HepG2 (cell line): Measurements from ENCODE around the gene KCNK6. TPM values are rescaled to one million over a fixed set of nuclear protein-coding genes. Genes with fewer than 3 reads are reported as not detected.
A peak's percentile ranks its signal among the peaks of the same experiment; 100 is the strongest.
"Not testable (repeated sequence)": the region's sequence is repeated elsewhere in the genome, so short reads cannot be mapped to it uniquely, and the experiment has no call there.

Experiments
- ATAC-seq: fragments of 200-7000 bp; cut with Tn5 transposase; 3 replicates; pipeline ENCODE4 v1.9.1; 2020; ENCODE audit warnings: mild to moderate bottlenecking, moderate library complexity
- BruUV-seq: library from RNA; stranded (reverse); fragments of 400-500 nt; replicated peaks from 2 replicates; lab custom pipeline; 2021; lab: Mats Ljungman, UMichigan
- CTCF ChIA-PET: fragments of 300-600 bp; formaldehyde crosslinking; extraction: SDS; loops from one replicate; lab custom pipeline; 2021; ENCODE audit warnings: low total read pairs, inconsistent platforms, low intra/inter-chr PET ratio; lab: Yijun Ruan, JAX
- POLR2A ChIA-PET: fragments of 350-600 bp; sonication (Branson Sonifier 250); formaldehyde crosslinking; loops from one replicate; lab custom pipeline; 2020; ENCODE audit warnings: antibody characterized with exemption, inconsistent platforms; lab: Yijun Ruan, JAX
- DNase-seq: peaks from one replicate; pipeline ENCODE4 v3.0.0-alpha.2; 2015; ENCODE audit warnings: low spot score
- FAIRE-seq: peaks from 3 replicates; lab custom pipeline; 2011; peaks lifted over from hg19 to GRCh38; lab: Jason Lieb, UNC
- H2AFZ ChIP-seq: one replicate; pipeline ENCODE4 v1.6.1; 2011; ENCODE audit warnings: low read length, inconsistent platforms
- H3K27ac ChIP-seq: fragments of 300-600 bp; 3 replicates; pipeline ENCODE4 v1.8.0; 2011; ENCODE audit warnings: mixed run types, mild to moderate bottlenecking, mixed read lengths, low read length, inconsistent platforms; ENCODE audit not compliant: insufficient read depth; ENCODE audit errors: extremely low read length
- H3K27me3 ChIP-seq, 2 experiments: fragments of 200-600 bp in 1 of 2; 2 replicates in 1 of 2; 3 replicates in 1 of 2; pipeline versions ENCODE4 v1.6.0 to v1.8.0; 2011; ENCODE audit warnings: low read length in 2 of 2, mild to moderate bottlenecking in 2 of 2, moderate library complexity in 2 of 2, inconsistent platforms in 1 of 2; ENCODE audit not compliant: insufficient read depth in 2 of 2, control insufficient read depth in 1 of 2
- H3K36me3 ChIP-seq, 2 experiments: fragments of 200-600 bp in 1 of 2; replicated peaks in 1 of 2; 2 replicates in 1 of 2; 3 replicates in 1 of 2; pipeline versions ENCODE4 v1.5.1 to v1.8.0; 2011; ENCODE audit warnings: low read length in 2 of 2, inconsistent platforms in 1 of 2; ENCODE audit not compliant: insufficient read depth in 2 of 2, control insufficient read depth in 1 of 2
- H3K4me1 ChIP-seq: 2 replicates; pipeline ENCODE4 v1.5.1; 2012; ENCODE audit warnings: low read length, inconsistent platforms; ENCODE audit not compliant: insufficient read depth
- H3K4me2 ChIP-seq: 2 replicates; pipeline ENCODE4 v1.6.0; 2011; ENCODE audit warnings: low read depth, low read length, inconsistent platforms
- H3K4me3 ChIP-seq, 3 experiments: fragments of 200-600 bp in 1 of 3; sonication (generic), shearing (Covaris generic) in 1 of 3; replicated peaks in 1 of 3; 2 replicates each; pipeline ENCODE4 v1.5.1; 2011 to 2016; ENCODE audit warnings: low read length in 3 of 3, inconsistent platforms in 2 of 3, low read depth in 2 of 3, mild to moderate bottlenecking in 2 of 3, control low read depth in 1 of 3, mixed read lengths in 1 of 3; ENCODE audit not compliant: insufficient read depth in 1 of 3
- H3K79me2 ChIP-seq: one replicate; pipeline ENCODE4 v1.6.1; 2011; ENCODE audit warnings: low read length, inconsistent platforms; ENCODE audit not compliant: insufficient read depth
- H3K9ac ChIP-seq: 2 replicates; pipeline ENCODE4 v1.6.0; 2011; ENCODE audit warnings: mild to moderate bottlenecking, low read depth, low read length, inconsistent platforms; ENCODE audit not compliant: insufficient read depth
- H3K9me3 ChIP-seq: 2 replicates; pipeline ENCODE4 v1.5.1; 2012; ENCODE audit warnings: mild to moderate bottlenecking, low read length
- H4K20me1 ChIP-seq: 2 replicates; pipeline ENCODE4 v1.6.0; 2011; ENCODE audit warnings: inconsistent platforms, mild to moderate bottlenecking, low read length, moderate library complexity; ENCODE audit not compliant: insufficient read depth
- BCL6 ChIP-seq: IDR thresholded peaks from 2 replicates; pipeline ENCODE4 v1.6.1; 2016; ENCODE audit warnings: missing genetic modification reagents, missing compliant biosample characterization
- SOX5 ChIP-seq: IDR thresholded peaks from 2 replicates; pipeline ENCODE4 v1.6.1; 2016; ENCODE audit warnings: borderline replicate concordance
- SOX6 ChIP-seq, 2 experiments: fragments of 450-650 bp in 1 of 2; sonication (generic) in 1 of 2; formaldehyde crosslinking in 1 of 2; IDR thresholded peaks; 2 replicates each; pipeline versions ENCODE4 v1.4.0 to v1.6.1; 2017 to 2020; ENCODE audit warnings: antibody characterized with exemption in 1 of 2, mild to moderate bottlenecking in 1 of 2, missing genetic modification reagents in 1 of 2
- WGBS: methylation state at CpG from one replicate; pipeline ENCODE4 v1.1.6; 2017; ENCODE audit warnings: low lambda C conversion rate; 5-methylcytosine and 5-hydroxymethylcytosine counted together
- in situ Hi-C: cut with HindIII; loops from 2 replicates; pipeline ENCODE4 v1.10.0; 2017; ENCODE audit warnings: low pct_unique_long_range_greater_than_20kb; ENCODE audit not compliant: extremely low pct_ligation_motif_present
- intact Hi-C: fragments of 100-400 bp; cut with micrococcal nuclease; formaldehyde crosslinking; loops from one replicate; pipeline ENCODE4 v1.10.0; 2022; ENCODE audit not compliant: unreplicated experiment
- polyA plus RNA-seq, 8 experiments: library from polyadenylated mRNA; depleted of rRNA in 3 of 8; stranded (reverse) in 7 of 8; unstranded in 1 of 8; fragments of >200 nt; fragmentation: Illumina TruSeq in 4 of 8; extraction: Trizol in 4 of 8; gene quantifications; 2 replicates each; pipeline versions ENCODE4 v1.2.1 to v1.2.3, GENCODE V29; 2011 to 2016; ENCODE audit warnings: low read depth in 4 of 8, missing spikeins in 1 of 8, mixed read lengths in 1 of 8; ENCODE audit not compliant: insufficient read depth in 1 of 8
- total RNA-seq, 5 experiments: library from RNA; depleted of rRNA; stranded (reverse); fragments of >200 nt; fragmentation: Illumina TruSeq; extraction: Trizol; gene quantifications; 2 replicates each; pipeline ENCODE4 v1.2.3, GENCODE V29; 2016; ENCODE audit warnings: low read depth in 1 of 5
- TF ChIP-seq, protein P1 (sequence below): sonication (generic); formaldehyde crosslinking; IDR thresholded peaks from 2 replicates; pipeline ENCODE4 v1.4.0; 2020; ENCODE audit warnings: missing genetic modification reagents, mild to moderate bottlenecking, borderline replicate concordance
- TF ChIP-seq, protein P2 (sequence below): sonication (generic); formaldehyde crosslinking; IDR thresholded peaks from 2 replicates; pipeline ENCODE4 v1.5.0; 2020; ENCODE audit warnings: mild to moderate bottlenecking, missing genetic modification reagents
- TF ChIP-seq, protein P3 (sequence below): IDR thresholded peaks from 2 replicates; pipeline ENCODE4 v1.6.1; 2012; ENCODE audit warnings: inconsistent platforms
- TF ChIP-seq, protein P4 (sequence below): sonication (generic); formaldehyde crosslinking; conservative IDR thresholded peaks from 2 replicates; pipeline ENCODE4 v1.4.0; 2020; ENCODE audit warnings: mild to moderate bottlenecking, missing genetic modification reagents, moderate library complexity

Gene KCNK6
- total and polyA plus RNA-seq, 2 of the 13 experiments (the other 11 are each of a cell fraction or from before 2014, with no cell fraction given), result 0.03 TPM; not detected in 1

DNA sequence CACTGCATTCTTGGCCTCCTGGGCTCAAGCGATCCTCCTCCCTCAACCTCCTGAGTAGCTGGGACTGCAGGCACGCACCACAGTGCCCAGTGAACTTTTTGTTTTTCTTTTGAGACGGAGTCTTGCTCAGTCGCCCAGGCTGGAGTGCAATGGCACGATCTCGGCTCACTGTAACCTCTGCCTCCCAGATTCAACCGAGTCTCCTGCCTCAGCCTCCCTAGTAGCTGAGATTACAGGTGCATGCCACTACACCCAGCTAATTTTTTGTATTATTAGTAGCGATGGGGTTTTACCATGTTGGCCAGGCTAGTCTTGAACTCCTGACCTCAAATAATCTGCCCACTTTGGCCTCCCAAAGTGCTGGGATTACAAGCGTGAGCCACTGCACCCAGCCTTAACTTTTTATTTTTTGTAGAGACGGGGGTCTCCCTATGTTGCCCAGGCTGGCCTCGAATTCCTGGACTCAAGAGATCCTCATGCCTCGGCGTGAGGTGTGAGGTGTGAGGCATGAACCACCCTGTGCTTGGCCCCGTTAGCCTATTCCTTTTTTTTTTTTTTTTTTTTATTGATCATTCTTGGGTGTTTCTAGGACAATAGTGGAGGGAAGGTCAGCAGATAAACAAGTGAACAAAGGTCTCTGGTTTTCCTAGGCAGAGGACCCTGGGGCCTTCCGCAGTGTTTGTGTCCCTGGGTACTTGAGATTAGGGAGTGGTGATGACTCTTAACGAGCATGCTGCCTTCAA lies 43.5 kb downstream of the KCNK6 start:
- POLR2A ChIA-PET, result interaction anchor here (2.2 kb wide), 1 partner anchor 11 kb away, joined by 24 read pairs; the partner anchor contains the start of gene PSMD8
- H3K79me2 ChIP-seq; H3K9me3 ChIP-seq; H3K9ac ChIP-seq; BruUV-seq; CTCF ChIA-PET; DNase-seq; in situ Hi-C loops; H3K36me3 ChIP-seq; H2AFZ ChIP-seq; H4K20me1 ChIP-seq; FAIRE-seq; H3K27ac ChIP-seq; ATAC-seq; TF ChIP-seq SOX6 (IDR thresholded peaks at IDR 0.05): not testable (repeated sequence)
- intact Hi-C loops, result loop anchor here (1.0 kb wide), 1 partner anchor 7 kb away; no protein-coding TSS in a partner anchor
- H3K4me1 ChIP-seq, result peaks cover 45% of the 10 kb centered on the region
- WGBS, result 30% methylated on average over 14 of the region's 16 CpGs
- peak overlapping the region; percentile 88 for H3K4me2 ChIP-seq
- TF ChIP-seq SOX5, result peak; percentile 29; the same call in 1 of the 2 replicates
- TF ChIP-seq BCL6 (CRISPR knock-in tag), result peak; percentile 83
- TF ChIP-seq, protein P1, sequence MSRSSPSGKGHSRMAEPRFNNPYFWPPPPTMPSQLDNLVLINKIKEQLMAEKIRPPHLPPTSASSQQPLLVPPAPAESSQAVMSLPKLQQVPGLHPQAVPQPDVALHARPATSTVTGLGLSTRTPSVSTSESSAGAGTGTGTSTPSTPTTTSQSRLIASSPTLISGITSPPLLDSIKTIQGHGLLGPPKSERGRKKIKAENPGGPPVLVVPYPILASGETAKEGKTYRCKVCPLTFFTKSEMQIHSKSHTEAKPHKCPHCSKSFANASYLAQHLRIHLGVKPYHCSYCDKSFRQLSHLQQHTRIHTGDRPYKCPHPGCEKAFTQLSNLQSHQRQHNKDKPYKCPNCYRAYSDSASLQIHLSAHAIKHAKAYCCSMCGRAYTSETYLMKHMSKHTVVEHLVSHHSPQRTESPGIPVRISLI (CRISPR knock-in tag), result 0 out of 2 replicates have a peak, but pooled peaks have one; percentile 33
- TF ChIP-seq, protein P2, sequence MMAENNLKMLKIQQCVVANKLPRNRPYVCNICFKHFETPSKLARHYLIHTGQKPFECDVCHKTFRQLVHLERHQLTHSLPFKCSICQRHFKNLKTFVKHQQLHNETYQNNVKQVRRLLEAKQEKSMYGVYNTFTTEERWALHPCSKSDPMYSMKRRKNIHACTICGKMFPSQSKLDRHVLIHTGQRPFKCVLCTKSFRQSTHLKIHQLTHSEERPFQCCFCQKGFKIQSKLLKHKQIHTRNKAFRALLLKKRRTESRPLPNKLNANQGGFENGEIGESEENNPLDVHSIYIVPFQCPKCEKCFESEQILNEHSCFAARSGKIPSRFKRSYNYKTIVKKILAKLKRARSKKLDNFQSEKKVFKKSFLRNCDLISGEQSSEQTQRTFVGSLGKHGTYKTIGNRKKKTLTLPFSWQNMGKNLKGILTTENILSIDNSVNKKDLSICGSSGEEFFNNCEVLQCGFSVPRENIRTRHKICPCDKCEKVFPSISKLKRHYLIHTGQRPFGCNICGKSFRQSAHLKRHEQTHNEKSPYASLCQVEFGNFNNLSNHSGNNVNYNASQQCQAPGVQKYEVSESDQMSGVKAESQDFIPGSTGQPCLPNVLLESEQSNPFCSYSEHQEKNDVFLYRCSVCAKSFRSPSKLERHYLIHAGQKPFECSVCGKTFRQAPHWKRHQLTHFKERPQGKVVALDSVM, result peak; percentile 68; the same call in 1 of the 2 replicates
- TF ChIP-seq, protein P3, sequence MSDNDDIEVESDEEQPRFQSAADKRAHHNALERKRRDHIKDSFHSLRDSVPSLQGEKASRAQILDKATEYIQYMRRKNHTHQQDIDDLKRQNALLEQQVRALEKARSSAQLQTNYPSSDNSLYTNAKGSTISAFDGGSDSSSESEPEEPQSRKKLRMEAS, result peak; percentile 64; the same call in 1 of the 2 replicates
- peak; percentile 58; the same call in 1 of the 2 replicates for TF ChIP-seq SOX6 (CRISPR knock-in tag; IDR thresholded peaks at IDR 0.05)
- TF ChIP-seq, protein P4, sequence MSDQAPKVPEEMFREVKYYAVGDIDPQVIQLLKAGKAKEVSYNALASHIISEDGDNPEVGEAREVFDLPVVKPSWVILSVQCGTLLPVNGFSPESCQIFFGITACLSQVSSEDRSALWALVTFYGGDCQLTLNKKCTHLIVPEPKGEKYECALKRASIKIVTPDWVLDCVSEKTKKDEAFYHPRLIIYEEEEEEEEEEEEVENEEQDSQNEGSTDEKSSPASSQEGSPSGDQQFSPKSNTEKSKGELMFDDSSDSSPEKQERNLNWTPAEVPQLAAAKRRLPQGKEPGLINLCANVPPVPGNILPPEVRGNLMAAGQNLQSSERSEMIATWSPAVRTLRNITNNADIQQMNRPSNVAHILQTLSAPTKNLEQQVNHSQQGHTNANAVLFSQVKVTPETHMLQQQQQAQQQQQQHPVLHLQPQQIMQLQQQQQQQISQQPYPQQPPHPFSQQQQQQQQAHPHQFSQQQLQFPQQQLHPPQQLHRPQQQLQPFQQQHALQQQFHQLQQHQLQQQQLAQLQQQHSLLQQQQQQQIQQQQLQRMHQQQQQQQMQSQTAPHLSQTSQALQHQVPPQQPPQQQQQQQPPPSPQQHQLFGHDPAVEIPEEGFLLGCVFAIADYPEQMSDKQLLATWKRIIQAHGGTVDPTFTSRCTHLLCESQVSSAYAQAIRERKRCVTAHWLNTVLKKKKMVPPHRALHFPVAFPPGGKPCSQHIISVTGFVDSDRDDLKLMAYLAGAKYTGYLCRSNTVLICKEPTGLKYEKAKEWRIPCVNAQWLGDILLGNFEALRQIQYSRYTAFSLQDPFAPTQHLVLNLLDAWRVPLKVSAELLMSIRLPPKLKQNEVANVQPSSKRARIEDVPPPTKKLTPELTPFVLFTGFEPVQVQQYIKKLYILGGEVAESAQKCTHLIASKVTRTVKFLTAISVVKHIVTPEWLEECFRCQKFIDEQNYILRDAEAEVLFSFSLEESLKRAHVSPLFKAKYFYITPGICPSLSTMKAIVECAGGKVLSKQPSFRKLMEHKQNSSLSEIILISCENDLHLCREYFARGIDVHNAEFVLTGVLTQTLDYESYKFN (CRISPR knock-in tag), result 0 out of 2 replicates have a peak, but pooled peaks have one; percentile 18
- H3K27me3 ChIP-seq, result peaks cover 14 to 39% of the 10 kb centered on the region in 2 experiments; a peak in 4 of 5 replicates
- peak overlapping the region; percentile 57 to 75 (median 62); a peak in 3 of 6 replicates for H3K4me3 ChIP-seq
